Measurements from ENCODE around the gene CNP. TPM values are rescaled to one million over a fixed set of nuclear protein-coding genes. Genes with fewer than 3 reads are reported as not detected.

CNP gene
- total and polyA plus RNA-seq, 2 donors (not counting 1 experiment from before 2014, with no cell fraction given): 57.7 to 60.4 TPM

GRCh38 chr17:41982026-41982760 is 15.6 kb downstream of the CNP start:
- H3K36me3 ChIP-seq (ENCODE audit: control insufficient read depth, insufficient read depth, low read length): peaks cover 11% of the 10 kb centered on the region
- no peaks in the 10 kb centered on the region for H4K20me1 ChIP-seq (ENCODE audit: control insufficient read depth, extremely low read depth, insufficient read depth, low read length)
- no peak overlapping the region for H2AFZ ChIP-seq (ENCODE audit: low read length)
- H3K9ac ChIP-seq (ENCODE audit: insufficient read depth, low read length): no peak overlapping the region
- peak in 1 of 2 donors; percentile 67 for DNase-seq (ENCODE audit: low read depth in 2 of 2)
- H3K27me3 ChIP-seq (ENCODE audit: control insufficient read depth, insufficient read depth, low read length): no peaks in the 10 kb centered on the region
- no peaks in the 10 kb centered on the region for H3K4me1 ChIP-seq (ENCODE audit: control insufficient read depth, extremely low read depth, insufficient read depth, low read length)
- TF ChIP-seq CTCF (conservative IDR thresholded peaks at IDR 0.05 in 1 of 2, IDR thresholded peaks at IDR 0.05 in 1 of 2; ENCODE audit: low read depth in 1 of 2, low read length in 2 of 2) (no peak), EZH2 (IDR thresholded peaks at IDR 0.05; ENCODE audit: low read length, missing control alignments) (no peak)
- H3K9me3 ChIP-seq (ENCODE audit: control insufficient read depth, insufficient read depth, low read depth, low read length): no peaks in the 10 kb centered on the region
- H3K79me2 ChIP-seq (ENCODE audit: control insufficient read depth, insufficient read depth, low read length): no peaks in the 10 kb centered on the region
- H3K27ac ChIP-seq (ENCODE audit: insufficient read depth, low read length): no peak overlapping the region
- no peak overlapping the region for H3K4me3 ChIP-seq (replicated peaks in 1 of 4; ENCODE audit: control extremely low read depth in 1 of 4, insufficient read depth in 1 of 4, low read depth in 3 of 4, low read length in 4 of 4)
- no peak overlapping the region for H3K4me2 ChIP-seq (ENCODE audit: extremely low read depth, insufficient read depth, low read length)

- DNase-seq (ENCODE audit: low read depth in 2 of 2): no peak
- H3K9ac ChIP-seq (ENCODE audit: insufficient read depth, low read length): no peak overlapping the region
- no peak overlapping the region for H3K4me2 ChIP-seq (ENCODE audit: extremely low read depth, insufficient read depth, low read length)
- H3K36me3 ChIP-seq (ENCODE audit: control insufficient read depth, insufficient read depth, low read length): peaks cover 13% of the 10 kb centered on the region
- H3K4me1 ChIP-seq (ENCODE audit: control insufficient read depth, extremely low read depth, insufficient read depth, low read length): no peaks in the 10 kb centered on the region
- TF ChIP-seq CTCF (conservative IDR thresholded peaks at IDR 0.05 in 1 of 2, IDR thresholded peaks at IDR 0.05 in 1 of 2; ENCODE audit: low read depth in 1 of 2, low read length in 2 of 2) (no peak), EZH2 (IDR thresholded peaks at IDR 0.05; ENCODE audit: low read length, missing control alignments) (no peak)
- H3K27me3 ChIP-seq (ENCODE audit: control insufficient read depth, insufficient read depth, low read length): no peaks in the 10 kb centered on the region
- no peaks in the 10 kb centered on the region for H3K79me2 ChIP-seq (ENCODE audit: control insufficient read depth, insufficient read depth, low read length)
- no peaks in the 10 kb centered on the region for H3K9me3 ChIP-seq (ENCODE audit: control insufficient read depth, insufficient read depth, low read depth, low read length)
- H2AFZ ChIP-seq (ENCODE audit: low read length): no peak overlapping the region
- no peak overlapping the region for H3K27ac ChIP-seq (ENCODE audit: insufficient read depth, low read length)
- H3K4me3 ChIP-seq (replicated peaks in 1 of 4; ENCODE audit: control extremely low read depth in 1 of 4, insufficient read depth in 1 of 4, low read depth in 3 of 4, low read length in 4 of 4): no peak overlapping the region
- no peaks in the 10 kb centered on the region for H4K20me1 ChIP-seq (ENCODE audit: control insufficient read depth, extremely low read depth, insufficient read depth, low read length)
Measured at GRCh38 chr17:41984454-41984853, 17.9 kb downstream of the CNP start.

- Histone ChIP-seq H3K4me2 (ENCODE audit: extremely low read depth, insufficient read depth, low read length) (no peak overlapping the region), H3K36me3 (ENCODE audit: control insufficient read depth, insufficient read depth, low read length) (peaks cover 13% of the 10 kb centered on the region), H3K4me1 (ENCODE audit: control insufficient read depth, extremely low read depth, insufficient read depth, low read length) (no peaks in the 10 kb centered on the region), H3K9ac (ENCODE audit: insufficient read depth, low read length) (no peak overlapping the region), H3K9me3 (ENCODE audit: control insufficient read depth, insufficient read depth, low read depth, low read length) (no peaks in the 10 kb centered on the region), H3K27me3 (ENCODE audit: control insufficient read depth, insufficient read depth, low read length) (no peaks in the 10 kb centered on the region), H4K20me1 (ENCODE audit: control insufficient read depth, extremely low read depth, insufficient read depth, low read length) (no peaks in the 10 kb centered on the region), H3K27ac (ENCODE audit: insufficient read depth, low read length) (no peak overlapping the region), H2AFZ (ENCODE audit: low read length) (no peak overlapping the region), H3K79me2 (ENCODE audit: control insufficient read depth, insufficient read depth, low read length) (no peaks in the 10 kb centered on the region), H3K4me3 (replicated peaks in 1 of 4; ENCODE audit: control extremely low read depth in 1 of 4, insufficient read depth in 1 of 4, low read depth in 3 of 4, low read length in 4 of 4) (no peak overlapping the region)
- TF ChIP-seq CTCF (conservative IDR thresholded peaks at IDR 0.05 in 1 of 2, IDR thresholded peaks at IDR 0.05 in 1 of 2; ENCODE audit: low read depth in 1 of 2, low read length in 2 of 2) (no peak), EZH2 (IDR thresholded peaks at IDR 0.05; ENCODE audit: low read length, missing control alignments) (no peak)
- DNase-seq (ENCODE audit: low read depth in 2 of 2): no peak
Measured at GRCh38 chr17:41985919-41986318, 19.3 kb downstream of the CNP start.

Data from fibroblast of lung (primary cell).